H1 (cell line): ENCODE data around the gene PSTK. TPM values are rescaled to one million over a fixed set of nuclear protein-coding genes. Genes with fewer than 3 reads are reported as not detected.
A peak's percentile ranks its signal among the peaks of the same experiment; 100 is the strongest.

Experiments
- CTCF ChIA-PET: fragments of 300-600 bp; sonication (Branson Sonifier 250); formaldehyde crosslinking; loops from one replicate; lab custom pipeline; 2021; ENCODE audit not compliant: partially characterized antibody; lab: Charles Lee
- POLR2A ChIA-PET: fragments of 300-600 bp; sonication (Branson Sonifier 250); formaldehyde crosslinking; loops from one replicate; lab custom pipeline; 2021; ENCODE audit warnings: inconsistent platforms; ENCODE audit not compliant: partially characterized antibody; lab: Charles Lee
- DNase-seq, 2 experiments: peaks; one replicate each; pipeline versions ENCODE4 v3.0.0 to v3.0.0-alpha.2; 2010 to 2022; ENCODE audit warnings: low spot score in 2 of 2, low read depth in 1 of 2, mixed read lengths in 1 of 2
- FAIRE-seq: peaks from 2 replicates; lab custom pipeline; 2011; peaks lifted over from hg19 to GRCh38; lab: Jason Lieb, UNC
- H2AFZ ChIP-seq: 2 replicates; pipeline ENCODE4 v1.8.1; 2012; ENCODE audit warnings: low read length, inconsistent platforms
- H2AK5ac ChIP-seq: 2 replicates; pipeline ENCODE4 v1.6.1; 2013; ENCODE audit warnings: low read depth, low read length
- H2BK120ac ChIP-seq: replicated peaks from 2 replicates; pipeline ENCODE3; 2013; ENCODE audit warnings: low read depth, low read length, inconsistent platforms
- H2BK12ac ChIP-seq: 2 replicates; pipeline ENCODE4 v1.6.1; 2013; ENCODE audit warnings: low read depth, low read length
- H2BK15ac ChIP-seq: 2 replicates; pipeline ENCODE4 v1.6.1; 2013; ENCODE audit warnings: low read length
- H2BK20ac ChIP-seq: 2 replicates; pipeline ENCODE4 v1.6.1; 2013; ENCODE audit warnings: low read length
- H2BK5ac ChIP-seq: 2 replicates; pipeline ENCODE4 v1.6.1; 2013; ENCODE audit warnings: low read depth, low read length
- H3K14ac ChIP-seq: 2 replicates; pipeline ENCODE4 v1.6.1; 2013; ENCODE audit warnings: inconsistent platforms; ENCODE audit not compliant: insufficient read length
- H3K18ac ChIP-seq: 2 replicates; pipeline ENCODE4 v1.6.1; 2013; ENCODE audit warnings: low read length; ENCODE audit errors: extremely low read depth
- H3K23ac ChIP-seq: 2 replicates; pipeline ENCODE4 v1.6.1; 2013; ENCODE audit warnings: inconsistent platforms; ENCODE audit not compliant: insufficient read length
- H3K23me2 ChIP-seq: 2 replicates; pipeline ENCODE4 v1.6.1; 2013; ENCODE audit warnings: low read depth, low read length
- H3K27ac ChIP-seq: 2 replicates; pipeline ENCODE4 v1.6.1; 2011; ENCODE audit warnings: low read depth, low read length, inconsistent platforms
- H3K27me3 ChIP-seq, 4 experiments: replicated peaks in 1 of 4; 1 replicate in 1 of 4; 2 replicates in 3 of 4; pipeline versions ENCODE4 v1.6.1 to v1.8.1; 2011 to 2013; ENCODE audit warnings: low read length in 3 of 4, mild to moderate bottlenecking in 3 of 4, inconsistent platforms in 2 of 4, mixed read lengths in 2 of 4, moderate library complexity in 1 of 4; ENCODE audit not compliant: control insufficient read depth in 3 of 4, insufficient read depth in 3 of 4; ENCODE audit errors: extremely low read depth in 1 of 4
- H3K36me3 ChIP-seq, 4 experiments: 2 replicates each; pipeline versions ENCODE4 v1.6.1 to v1.8.1; 2011 to 2013; ENCODE audit warnings: mild to moderate bottlenecking in 4 of 4, low read length in 3 of 4, moderate library complexity in 2 of 4, control low read depth in 1 of 4, inconsistent platforms in 1 of 4; ENCODE audit not compliant: insufficient read depth in 4 of 4, control insufficient read depth in 2 of 4
- H3K4ac ChIP-seq: replicated peaks from 2 replicates; pipeline ENCODE3; 2013; ENCODE audit warnings: low read length, low read depth, mixed read lengths, inconsistent platforms; ENCODE audit not compliant: insufficient read length
- H3K4me1 ChIP-seq, 4 experiments: replicated peaks in 1 of 4; 1 replicate in 1 of 4; 2 replicates in 3 of 4; pipeline versions ENCODE4 v1.6.1 to v1.8.1; 2011 to 2013; ENCODE audit warnings: low read length in 3 of 4, inconsistent platforms in 2 of 4, mixed read lengths in 1 of 4; ENCODE audit not compliant: insufficient read depth in 4 of 4, control insufficient read depth in 3 of 4
- H3K4me2 ChIP-seq, 2 experiments: 2 replicates each; pipeline versions ENCODE4 v1.6.1 to v1.8.1; 2011 to 2013; ENCODE audit warnings: low read depth in 2 of 2, low read length in 2 of 2, control low read depth in 1 of 2, inconsistent platforms in 1 of 2, mild to moderate bottlenecking in 1 of 2; ENCODE audit not compliant: insufficient read depth in 1 of 2
- H3K4me3 ChIP-seq, 4 experiments: fragments of 200-600, 300-600 bp in 1 of 4; sonication (generic), shearing (Covaris generic), sonication (Bioruptor Twin) in 1 of 4; 2 replicates each; pipeline versions ENCODE4 v1.5.1 to v1.8.1; 2011 to 2016; ENCODE audit warnings: low read length in 4 of 4, low read depth in 3 of 4, control low read depth in 2 of 4, inconsistent platforms in 2 of 4, mild to moderate bottlenecking in 2 of 4, mixed read lengths in 1 of 4, moderate library complexity in 1 of 4; ENCODE audit not compliant: insufficient read depth in 2 of 4; ENCODE audit errors: extremely low read depth in 1 of 4
- H3K56ac ChIP-seq: replicated peaks from 2 replicates; pipeline ENCODE3; 2013; ENCODE audit warnings: low read depth, mild to moderate bottlenecking, mixed read lengths, low read length, inconsistent platforms; ENCODE audit not compliant: insufficient read length
- H3K79me1 ChIP-seq: 2 replicates; pipeline ENCODE4 v1.6.1; 2013; ENCODE audit warnings: low read depth, low read length, control low read depth
- H3K79me2 ChIP-seq, 2 experiments: 2 replicates each; pipeline versions ENCODE4 v1.6.1 to v1.8.1; 2012 to 2013; ENCODE audit warnings: low read length in 2 of 2, mild to moderate bottlenecking in 2 of 2, inconsistent platforms in 1 of 2; ENCODE audit not compliant: insufficient read depth in 2 of 2, control insufficient read depth in 1 of 2
- H3K9ac ChIP-seq, 4 experiments: replicated peaks in 1 of 4; 1 replicate in 1 of 4; 2 replicates in 3 of 4; pipeline versions ENCODE4 v1.6.1 to v1.8.1; 2011 to 2013; ENCODE audit warnings: low read depth in 3 of 4, low read length in 3 of 4, control low read depth in 2 of 4, mild to moderate bottlenecking in 2 of 4, moderate library complexity in 2 of 4, inconsistent platforms in 1 of 4; ENCODE audit errors: extremely low read depth in 1 of 4
- H3K9me3 ChIP-seq, 2 experiments: 2 replicates each; pipeline versions ENCODE4 v1.6.1 to v1.8.1; 2012 to 2013; ENCODE audit warnings: mild to moderate bottlenecking in 2 of 2, moderate library complexity in 2 of 2, control low read depth in 1 of 2, inconsistent platforms in 1 of 2, low read depth in 1 of 2, low read length in 1 of 2, mixed read lengths in 1 of 2; ENCODE audit not compliant: insufficient read depth in 2 of 2
- H4K20me1 ChIP-seq, 2 experiments: replicated peaks in 1 of 2; 2 replicates each; pipeline versions ENCODE3 to v1.8.1; 2011 to 2013; ENCODE audit warnings: inconsistent platforms in 2 of 2, low read length in 2 of 2, mild to moderate bottlenecking in 1 of 2; ENCODE audit not compliant: insufficient read depth in 2 of 2, control insufficient read depth in 1 of 2
- H4K5ac ChIP-seq: 2 replicates; pipeline ENCODE4 v1.6.1; 2013; ENCODE audit warnings: low read length, low read depth, mixed read lengths, inconsistent platforms; ENCODE audit not compliant: insufficient read length
- H4K8ac ChIP-seq: 2 replicates; pipeline ENCODE4 v1.8.0; 2013; ENCODE audit warnings: mild to moderate bottlenecking, moderate library complexity, low read length, inconsistent platforms; ENCODE audit not compliant: insufficient read depth; ENCODE audit errors: extremely low read depth
- H4K91ac ChIP-seq: replicated peaks from 2 replicates; pipeline ENCODE3; 2013; ENCODE audit warnings: low read length, mixed read lengths, inconsistent platforms; ENCODE audit not compliant: insufficient read length
- ASH2L ChIP-seq: fragments of 200-600, 300-600 bp; sonication (generic); IDR thresholded peaks from one replicate; pipeline ENCODE4 v1.7.1; 2017; ENCODE audit warnings: low read length
- CTBP2 ChIP-seq: IDR thresholded peaks from 2 replicates; pipeline ENCODE4 v1.7.0; 2011; ENCODE audit warnings: borderline replicate concordance, mild to moderate bottlenecking, moderate library complexity, mixed read lengths, low read length; ENCODE audit not compliant: insufficient read depth, insufficient read length
- EZH2 ChIP-seq: fragments of 200-600 bp; sonication (generic); IDR thresholded peaks from 2 replicates; pipeline ENCODE4 v1.7.1; 2012; ENCODE audit warnings: low read depth, mild to moderate bottlenecking, moderate library complexity, low read length, inconsistent platforms; ENCODE audit not compliant: severe bottlenecking
- GTF2F1 ChIP-seq: IDR thresholded peaks from 2 replicates; pipeline ENCODE4 v1.6.1; 2012; ENCODE audit warnings: low read depth, low read length, improper control_type of control experiment, borderline replicate concordance
- KDM4A ChIP-seq: IDR thresholded peaks from one replicate; pipeline ENCODE4 v1.7.1; 2012; ENCODE audit warnings: low read depth, mild to moderate bottlenecking, moderate library complexity, low read length, inconsistent platforms; ENCODE audit not compliant: severe bottlenecking
- KDM5A ChIP-seq: fragments of 200-600 bp; IDR thresholded peaks from 2 replicates; pipeline ENCODE4 v1.7.1; 2012; ENCODE audit warnings: mild to moderate bottlenecking, low read length, inconsistent platforms, mixed read lengths
- PHF8 ChIP-seq: fragments of 200-600 bp; sonication (generic); conservative IDR thresholded peaks from 2 replicates; pipeline ENCODE4 v1.7.1; 2012; ENCODE audit warnings: low read depth, mild to moderate bottlenecking, inconsistent platforms, low read length, moderate library complexity
- SIX5 ChIP-seq: IDR thresholded peaks from 2 replicates; pipeline ENCODE4 v1.6.1; 2011; ENCODE audit warnings: mild to moderate bottlenecking, low read depth, low read length
- SP1 ChIP-seq: IDR thresholded peaks from 2 replicates; pipeline ENCODE4 v1.6.1; 2011; ENCODE audit warnings: low read depth, low read length
- WGBS, 2 experiments: shearing (Covaris generic) in 1 of 2; methylation state at CpG; one replicate each; pipeline versions ENCODE4 v1.1.6 to v1.1.7; 2013 to 2015; ENCODE audit warnings: low lambda C conversion rate in 2 of 2, mixed read lengths in 2 of 2, inconsistent platforms in 1 of 2, low coverage in 1 of 2, missing lambda C conversion rate in 1 of 2; ENCODE audit not compliant: insufficient replicate concordance in 2 of 2, insufficient coverage in 1 of 2, insufficient read length in 1 of 2; ENCODE audit errors: extremely low coverage in 1 of 2, missing lambda C conversion rate in 1 of 2; 5-methylcytosine and 5-hydroxymethylcytosine counted together
- polyA plus RNA-seq, 7 experiments: library from polyadenylated mRNA; depleted of rRNA in 3 of 7; stranded (reverse) in 5 of 7; unstranded in 2 of 7; fragments of >200 nt in 5 of 7; fragments of 200-250 nt in 2 of 7; gene quantifications; 1 replicate in 5 of 7; 2 replicates in 1 of 7; 4 replicates in 1 of 7; pipeline versions ENCODE4 v1.2.1 to v1.2.3, GENCODE V29; 2011 to 2013; ENCODE audit warnings: missing spikeins in 2 of 7, mixed read lengths in 2 of 7
- total RNA-seq: library from RNA; stranded (reverse); fragmentation: NEBNext Ultra II Directional; extraction: Animal tissue kit (Norgen Biotek cat#: 25700); gene quantifications from 2 replicates; pipeline ENCODE4 v1.2.1, GENCODE V29; 2021
- TF ChIP-seq, protein P1 (sequence below): IDR thresholded peaks from 2 replicates; pipeline ENCODE4 v1.6.1; 2012; ENCODE audit warnings: inconsistent platforms

The PSTK gene
- total and polyA plus RNA-seq, 2 of the 8 experiments (the other 6 are each of a cell fraction or from before 2014, with no cell fraction given), result 4.4 to 6.6 TPM

DNA sequence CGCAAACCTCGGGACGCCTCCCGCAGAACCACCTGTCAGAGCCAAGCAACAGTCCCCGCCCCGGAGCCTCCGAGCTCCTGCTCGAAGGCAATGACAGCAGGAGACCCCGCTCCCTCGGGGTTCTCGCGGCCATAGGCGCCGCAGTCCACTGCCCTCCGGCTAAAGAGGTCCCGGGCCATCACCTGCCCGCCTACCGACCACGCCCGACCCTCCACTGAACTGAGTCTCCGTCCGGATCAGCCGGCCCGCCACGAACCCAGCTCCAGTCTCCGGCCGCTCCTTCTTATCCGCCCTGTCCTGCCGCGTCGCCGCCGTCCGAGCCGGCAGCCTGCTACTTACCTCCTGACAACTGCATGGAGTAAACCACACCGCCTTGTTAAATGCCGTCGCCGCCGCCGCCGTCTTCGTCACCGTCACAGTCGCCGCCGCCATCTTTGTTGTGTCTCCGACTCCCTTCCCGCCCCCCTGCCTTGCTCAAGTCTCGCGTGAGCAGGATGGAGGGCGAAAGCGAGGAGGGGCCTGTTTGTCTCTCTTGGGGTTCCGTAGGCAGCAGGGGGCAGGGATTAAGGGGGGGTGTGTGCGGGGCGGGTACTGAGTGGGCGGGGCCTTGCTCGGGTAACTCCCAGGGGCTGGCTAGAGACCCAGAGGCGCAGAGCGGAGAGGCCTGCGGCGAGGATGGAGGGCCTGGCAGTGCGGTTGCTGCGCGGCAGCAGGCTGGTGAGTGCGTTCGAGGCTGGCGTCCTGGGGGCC, 28.3 kb downstream of the PSTK start, which contains the start of the genes ACADSB and IKZF5:
Gene ACADSB (plus strand): TSS at position 652 of the 750 bp plus-strand sequence. CDS start 24 bp downstream, at position 676.
Gene IKZF5 (minus strand): TSS at position 441 of the 750 bp plus-strand sequence. CDS start 10,170 bp downstream, outside the sequence.
- Histone ChIP-seq H4K20me1 (peaks cover 3% of the 10 kb centered on the region in 2 experiments), H4K91ac (no peak within 1 kb of the TSS), H3K79me2 (peaks cover 0 to 49% of the 10 kb centered on the region in 2 experiments; a peak in 3 of 4 replicates), H4K5ac (peak within 1 kb of the TSS; percentile 19), H4K8ac (peak within 1 kb of the TSS; percentile 88), H3K4me2 (peak within 1 kb of the TSS; percentile 83 to 92), H3K4me1 (peaks cover 0 to 2% (median under 1%) of the 10 kb centered on the region in 4 experiments; a peak in 2 of 7 replicates), H3K27ac (peak within 1 kb of the TSS; percentile 63; the same call in 1 of the 2 replicates), H3K23ac (no peak within 1 kb of the TSS), H3K9me3 (peaks cover 0 to 2% of the 10 kb centered on the region in 2 experiments; a peak in 1 of 4 replicates), H3K27me3 (peaks cover 2 to 23% (median 16%) of the 10 kb centered on the region in 4 experiments; a peak in 5 of 7 replicates), H3K14ac (no peak within 1 kb of the TSS), H2BK12ac (no peak within 1 kb of the TSS), H3K36me3 (no peaks in the 10 kb centered on the region; a peak in 1 of 8 replicates), H3K56ac (peak within 1 kb of the TSS; percentile 49), H3K9ac (peak within 1 kb of the TSS; percentile 59 to 90 (median 82)), H2AK5ac (no peak within 1 kb of the TSS), H2BK120ac (no peak within 1 kb of the TSS), H3K4ac (no peak within 1 kb of the TSS), H3K18ac (peak within 1 kb of the TSS; percentile 65; the same call in 1 of the 2 replicates), H2BK20ac (no peak within 1 kb of the TSS), H2BK5ac (peak within 1 kb of the TSS; percentile 18; the same call in 1 of the 2 replicates), H3K79me1 (no peaks in the 10 kb centered on the region), H3K23me2 (peaks cover 10% of the 10 kb centered on the region; the same call in 1 of the 2 replicates), H2AFZ (peak within 1 kb of the TSS; percentile 65), H3K4me3 (peak within 1 kb of the TSS; percentile 86 to 90 (median 88)), H2BK15ac (no peak within 1 kb of the TSS)
- POLR2A ChIA-PET, result interaction anchor here (0.9 to 3.8 kb wide), 9 partner anchors 9 to 162 kb away, joined by 3 to 25 read pairs (median 4); partner anchors contain the start of genes CUZD1 and PSTK
- WGBS, 2 experiments, result 1% methylated on average over 50 of the region's 68 CpGs; no CpG with 5 or more reads in 1 of the 2 experiments
- FAIRE-seq (no peak), DNase-seq (peak; percentile 90 to 95)
- CTCF ChIA-PET, result interaction anchor here (1.0 to 5.9 kb wide), 4 partner anchors 9 to 1261 kb away, joined by 3 to 28 read pairs (median 4); no protein-coding TSS in a partner anchor
- TF ChIP-seq, protein P1, sequence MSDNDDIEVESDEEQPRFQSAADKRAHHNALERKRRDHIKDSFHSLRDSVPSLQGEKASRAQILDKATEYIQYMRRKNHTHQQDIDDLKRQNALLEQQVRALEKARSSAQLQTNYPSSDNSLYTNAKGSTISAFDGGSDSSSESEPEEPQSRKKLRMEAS, result peak; percentile 70
- TF ChIP-seq EZH2 (no peak), CTBP2 (no peak), SP1 (peak; percentile 64), ASH2L (peak; percentile 97), GTF2F1 (0 out of 2 replicates have a peak, but pooled peaks have one; percentile 12), KDM4A (peak; percentile 52), KDM5A (0 out of 2 replicates have a peak, but pooled peaks have one; percentile 59), PHF8 (peak; percentile 70), SIX5 (no peak)
